Measurements from ENCODE around the gene SERF1A. TPM values are rescaled to one million over a fixed set of nuclear protein-coding genes. Genes with fewer than 3 reads are reported as not detected.

SERF1A gene
- total and polyA plus RNA-seq, 8 donors = 1.4 to 9.2 (median 2.3) TPM; not detected in 1

Small RNAs within 50 kb of the gene (small RNA-seq; reads per million reads assigned to genes)
- gene CDH12P1 = 0 reads per million in 4 donors

Other genes starting within 250 kb of the SERF1A start
- gene SMN1, start 24.4 kb downstream of the SERF1A start, total RNA-seq = 10 to 100 TPM in 3 of 5 donors, 1 to 10 TPM in 1, not detected in 1; 7.6 to 42.8 (median 21.5) TPM
- gene SMN1, start 24.4 kb downstream of the SERF1A start, polyA plus RNA-seq = 10 to 100 TPM; 21.5 to 32.3 (median 32.2) TPM
- gene NAIP, start 124.7 kb downstream of the SERF1A start, total RNA-seq = 10 to 100 TPM in 4 of 5 donors, 1 to 10 TPM in 1; 6.7 to 38.4 (median 28.6) TPM
- gene NAIP, start 124.7 kb downstream of the SERF1A start, polyA plus RNA-seq = 1 to 10 TPM; 2.8 to 4.9 (median 2.9) TPM
- 10 to 100 TPM; 10.1 to 57.6 (median 19.3) TPM for gene GTF2H2, start 167.0 kb downstream of the SERF1A start, total RNA-seq
- gene GTF2H2, start 167.0 kb downstream of the SERF1A start, polyA plus RNA-seq = 1 to 10 TPM; 4.0 to 9.3 (median 7.2) TPM